ENCODE results near the gene MAGEA6.

GRCh38 chrX:152814048-152814447 lies 44.6 kb upstream of the MAGEA6 start:
- TF ChIP-seq CTCF (IDR thresholded peaks at IDR 0.05) (no peak), POLR2A (IDR thresholded peaks at IDR 0.05) (no peak)
